NOMO-1 treated with DMSO at 0.1 percent for 48 hours (cell line): ENCODE results near the gene TP73.

Source experiments
- DNase-seq: peaks from one replicate; lab custom pipeline; 2025; ENCODE audit not compliant: unreplicated experiment; lab: John Stamatoyannopoulos, UW

The TP73 gene

DNA sequence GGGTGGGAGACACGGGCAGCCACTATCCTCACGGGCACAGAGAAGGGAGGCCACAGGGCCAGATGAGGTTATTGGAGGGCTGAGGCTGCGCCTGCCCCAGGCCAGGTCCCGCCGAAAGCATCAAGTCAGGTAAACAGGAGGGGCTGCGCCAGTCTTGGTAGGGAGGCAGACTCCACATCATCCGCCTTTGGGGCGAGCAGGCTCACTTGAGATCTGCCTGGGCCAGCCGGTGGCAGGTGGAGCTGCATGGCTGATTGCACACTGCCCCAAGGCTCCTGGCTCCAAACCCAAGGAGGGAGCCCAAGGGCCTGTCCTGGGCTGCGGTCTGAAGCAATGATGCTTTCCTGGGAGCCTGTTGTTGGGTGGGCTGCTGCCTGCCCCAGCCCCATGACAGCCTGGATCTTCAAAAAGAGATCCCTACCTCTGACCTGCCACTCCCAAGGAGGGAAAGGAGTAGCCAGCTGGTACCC, 124.8 kb downstream of the TP73 start:
- DNase-seq: no peak

DNA sequence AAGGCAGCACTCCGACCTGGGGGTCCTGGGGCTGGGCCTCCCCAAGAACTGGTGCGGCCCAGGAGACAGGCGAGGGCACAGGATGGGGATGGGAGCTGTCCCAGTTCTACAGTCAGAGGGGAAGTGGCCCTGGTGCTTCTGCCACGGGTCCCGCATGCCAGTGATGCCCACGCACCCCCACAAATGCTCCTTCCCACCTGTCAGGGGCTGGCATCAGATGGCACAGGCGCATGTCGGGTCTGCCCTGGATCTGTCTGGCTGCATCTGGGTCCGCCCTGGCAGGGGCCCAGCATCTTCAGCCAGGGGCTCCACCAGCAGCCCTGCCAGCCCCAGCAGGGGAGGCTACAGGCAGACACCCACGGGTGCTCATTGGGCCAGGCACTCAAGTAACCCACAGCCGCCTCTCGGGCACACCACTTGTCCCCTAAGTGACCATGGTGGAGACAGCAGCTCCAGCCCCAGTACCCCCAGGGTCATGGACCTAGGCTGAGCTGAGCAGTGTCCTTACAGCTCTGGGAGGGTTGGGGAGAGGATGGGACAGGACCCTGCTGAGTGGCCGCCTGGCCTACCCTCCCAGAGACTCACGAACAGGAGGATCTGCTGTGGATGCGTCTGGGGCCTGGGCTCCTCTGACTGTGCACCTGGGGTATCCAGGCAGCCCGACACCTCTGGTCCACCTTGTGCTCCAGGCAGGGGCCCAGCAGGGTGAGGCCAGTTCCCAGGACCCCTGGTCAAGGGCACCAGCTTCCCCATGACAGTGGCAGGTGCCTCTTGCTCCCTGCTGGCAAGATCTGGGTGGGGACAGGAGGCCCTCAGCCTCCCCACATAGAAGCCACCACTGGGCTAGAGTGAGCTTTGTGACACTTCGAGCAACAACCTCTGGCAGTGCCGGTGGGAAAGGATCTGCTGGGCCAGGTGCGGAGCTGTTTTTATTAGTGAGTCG, 125.6 kb downstream of the TP73 start:
- no peak for DNase-seq

DNA sequence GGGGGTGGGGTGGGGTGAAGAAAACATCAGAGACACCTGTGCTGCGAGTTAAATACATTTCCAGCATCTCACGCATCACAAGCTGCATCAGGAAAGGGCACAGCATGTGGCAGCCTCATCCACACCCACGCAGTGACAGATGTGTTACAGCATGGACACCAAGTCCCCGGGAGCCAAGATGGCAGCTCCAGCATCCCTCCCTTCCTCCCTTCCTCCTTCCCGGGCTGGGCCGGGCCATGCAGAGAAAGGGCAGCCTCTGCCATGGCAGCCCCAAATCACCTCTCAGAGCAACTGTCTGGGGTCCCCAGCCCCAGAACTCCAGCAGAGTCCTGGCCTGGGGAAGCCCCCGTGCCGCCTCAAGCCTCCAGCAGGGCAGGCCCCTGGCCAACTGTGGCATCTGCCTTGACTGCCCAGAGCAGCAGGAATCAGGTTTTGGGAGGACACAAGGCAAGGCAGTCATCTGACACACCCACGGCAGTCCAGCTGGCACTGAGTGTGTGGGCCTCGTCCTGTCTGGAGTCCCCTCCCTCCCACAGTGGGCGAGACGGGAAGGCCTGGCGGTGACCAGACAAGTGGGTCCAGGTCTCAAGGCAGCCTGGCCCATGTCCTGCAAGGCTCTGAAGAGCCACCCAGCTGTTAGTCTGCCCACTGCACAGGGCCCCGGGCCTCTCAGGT, 126.4 kb downstream of the TP73 start:
- no peak for DNase-seq

DNA sequence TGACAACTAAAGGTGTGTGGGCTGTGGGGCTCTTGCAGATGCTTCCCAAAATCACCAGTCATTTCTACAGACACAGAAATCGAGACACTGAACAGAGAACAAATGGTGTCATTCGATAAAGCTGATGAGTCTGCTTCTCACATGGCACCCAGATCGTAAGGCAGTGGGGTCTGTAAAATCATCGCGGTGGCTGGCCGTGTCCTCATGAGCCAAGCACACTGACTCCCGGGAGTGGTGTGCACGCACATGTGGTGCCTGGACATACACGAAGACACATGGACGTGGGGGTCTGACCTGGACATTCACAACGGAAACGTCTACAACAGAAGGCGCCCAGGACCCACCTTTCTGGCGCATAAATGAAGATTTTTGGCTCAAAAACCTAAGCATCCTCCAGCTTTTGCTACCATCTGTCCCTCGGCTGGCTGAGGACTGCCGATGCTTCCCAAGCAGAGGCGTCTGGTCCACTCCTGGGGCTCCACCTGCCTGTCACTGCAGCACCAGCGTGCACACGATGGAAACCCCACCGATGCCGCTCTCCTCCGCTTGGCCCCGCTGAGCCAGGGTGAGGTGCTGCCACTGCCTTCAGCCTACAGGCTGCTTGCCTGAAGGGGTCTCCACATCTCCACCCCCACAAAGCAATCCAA, 127.1 kb downstream of the TP73 start:
- no peak for DNase-seq

DNA sequence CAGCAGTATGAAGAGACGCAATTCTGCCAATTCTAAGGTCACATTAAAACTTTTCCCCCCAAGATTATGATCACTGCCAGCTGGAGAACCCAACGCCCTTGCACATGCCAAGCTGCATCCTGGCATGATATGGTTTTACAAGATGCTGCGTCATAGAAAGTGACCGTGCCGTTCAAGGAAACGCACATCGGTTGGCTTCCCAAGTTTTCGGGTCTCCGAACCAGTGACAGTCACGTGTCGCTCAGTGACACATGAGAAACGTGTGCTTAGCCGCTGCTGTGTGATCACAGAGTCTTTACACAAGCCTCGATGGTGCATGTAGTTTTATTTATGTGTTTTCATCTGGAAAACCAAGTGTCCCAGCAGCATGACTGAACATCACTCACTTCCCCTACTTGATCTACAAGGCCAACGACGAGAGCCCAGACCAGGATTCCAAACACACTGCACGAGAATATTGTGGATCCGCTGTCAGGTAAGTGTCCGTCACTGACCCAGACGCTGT, 127.6 kb downstream of the TP73 start:
- no peak for DNase-seq

DNA sequence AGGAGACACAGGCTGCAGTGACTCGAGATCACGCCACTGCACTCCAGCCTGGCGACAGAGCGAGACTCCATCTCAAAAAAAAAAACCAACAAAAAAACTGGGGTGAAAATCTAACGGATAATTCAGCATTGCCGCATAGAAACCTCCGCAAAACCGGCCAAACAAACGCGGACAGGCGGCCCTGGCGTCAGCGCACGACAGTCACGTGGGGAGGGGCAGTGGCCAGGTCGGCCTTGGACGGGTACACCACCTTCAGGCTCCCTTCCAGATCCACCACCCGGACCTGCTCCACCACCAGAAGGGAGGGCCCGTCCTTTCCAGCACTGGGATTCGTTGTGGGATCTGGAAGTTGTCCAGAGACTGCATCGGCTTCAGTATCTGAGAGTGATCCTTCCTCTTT, 128.6 kb downstream of the TP73 start:
- no peak for DNase-seq

DNA sequence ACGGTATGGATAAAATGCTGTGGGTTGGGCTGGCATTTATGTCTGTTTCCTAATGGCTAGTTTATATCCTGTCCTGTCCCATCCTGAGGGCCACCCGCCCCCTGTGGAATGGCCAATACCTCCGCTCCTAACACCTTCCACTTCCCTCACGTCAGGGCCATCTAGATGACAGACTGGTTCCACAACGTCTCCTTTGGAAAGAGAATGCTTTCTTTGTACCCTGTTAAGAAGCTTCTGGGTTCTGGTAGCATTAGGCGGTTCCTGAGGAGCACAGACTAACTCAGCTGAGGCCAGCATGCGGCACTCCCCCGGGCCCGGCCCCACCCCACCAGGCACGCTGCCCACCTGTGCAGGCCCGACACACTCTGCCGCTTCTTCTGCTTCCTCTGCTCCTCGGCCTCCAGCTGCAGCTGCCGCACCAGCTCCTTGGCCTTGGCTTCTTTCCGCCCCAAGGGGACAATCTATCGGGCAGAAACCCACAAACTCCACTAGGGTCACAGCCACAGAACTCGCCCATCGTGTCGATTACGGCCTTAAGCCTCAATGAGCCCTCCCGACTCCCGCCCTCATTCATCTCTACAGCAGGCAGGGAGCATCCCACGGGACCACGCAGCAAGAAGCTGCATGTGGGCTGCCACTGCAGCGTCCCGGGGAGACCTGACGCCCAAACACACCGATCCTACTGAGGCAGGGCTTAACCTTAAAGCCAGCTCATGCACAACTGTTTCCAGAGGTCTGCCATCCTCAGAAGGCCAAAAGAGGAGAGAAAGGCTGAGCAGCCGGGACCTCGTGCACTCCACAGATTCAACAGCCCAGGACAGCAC, 131.5 kb downstream of the TP73 start:
- no peak for DNase-seq

DNA sequence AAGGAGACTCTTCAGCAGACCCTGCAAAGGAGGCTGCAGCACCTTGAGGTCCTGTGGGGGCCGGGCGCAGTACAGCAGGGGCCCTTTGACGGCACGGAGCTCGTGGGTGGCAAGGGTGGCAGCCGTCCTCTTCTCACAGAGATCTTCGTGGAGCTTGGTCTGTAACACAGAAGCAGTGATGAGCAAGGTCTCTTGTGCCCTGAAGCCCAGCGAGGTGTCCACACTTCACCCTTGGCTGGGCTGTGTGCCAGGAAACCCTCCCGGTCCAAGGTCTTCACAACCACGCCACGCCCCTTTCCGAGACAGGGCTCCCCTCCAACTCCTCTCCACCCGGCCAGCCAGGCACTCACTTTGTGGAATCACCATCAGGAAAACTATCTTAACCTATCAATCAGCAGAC, 132.7 kb downstream of the TP73 start:
- no peak for DNase-seq

DNA sequence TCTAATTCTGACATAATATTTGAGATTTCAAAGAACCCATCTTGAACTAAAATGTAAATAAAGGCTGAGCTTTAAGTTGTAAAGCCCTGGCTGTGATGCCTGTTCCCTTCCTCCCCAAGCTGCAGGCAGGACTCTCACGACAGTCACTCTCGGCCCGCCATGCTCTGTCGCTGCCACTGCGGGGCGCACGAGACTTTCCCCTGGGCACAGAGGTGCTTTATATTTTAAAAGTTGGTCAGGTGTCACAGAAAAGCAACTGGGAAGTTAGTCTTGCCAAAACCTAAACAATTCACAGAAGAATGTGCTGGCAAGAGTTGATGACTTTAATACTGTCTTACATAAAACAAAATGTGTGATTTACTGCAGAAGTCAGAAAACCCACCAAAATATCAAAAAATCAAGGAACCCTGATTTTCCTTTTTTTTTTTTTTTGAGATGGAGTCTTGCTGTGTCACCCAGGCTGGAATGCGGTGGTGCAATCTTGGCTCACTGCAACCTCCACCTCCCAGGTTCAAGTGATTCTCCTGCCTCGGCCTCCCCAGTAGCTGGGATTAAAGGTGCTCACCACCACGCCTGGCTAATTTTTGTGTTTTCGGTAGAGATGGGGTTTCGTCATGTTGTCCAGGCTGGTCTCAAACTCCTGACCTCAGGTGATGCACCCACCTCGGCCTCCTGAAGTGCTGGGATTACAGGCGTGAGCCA, 133.3 kb downstream of the TP73 start:
- DNase-seq: no peak
